Stimulated activated CD4-positive, alpha-beta T cell treated with anti-CD3 and anti-CD28 coated beads, Interleukin-12 subunit alpha, Interleukin-12 subunit beta, amount 100 ng/mL, for 24 hours (primary cell): ENCODE results near the gene TMEM97.

Experiments used
- DNase-seq, 2 experiments: peaks; one replicate each; pipeline ENCODE4 v3.0.0-alpha.2; 2020; ENCODE audit warnings: low read depth in 2 of 2

Gene TMEM97

GRCh38 chr17:28317099-28317965 is 1.7 kb upstream of the TMEM97 start:
- no peak for DNase-seq

DNA sequence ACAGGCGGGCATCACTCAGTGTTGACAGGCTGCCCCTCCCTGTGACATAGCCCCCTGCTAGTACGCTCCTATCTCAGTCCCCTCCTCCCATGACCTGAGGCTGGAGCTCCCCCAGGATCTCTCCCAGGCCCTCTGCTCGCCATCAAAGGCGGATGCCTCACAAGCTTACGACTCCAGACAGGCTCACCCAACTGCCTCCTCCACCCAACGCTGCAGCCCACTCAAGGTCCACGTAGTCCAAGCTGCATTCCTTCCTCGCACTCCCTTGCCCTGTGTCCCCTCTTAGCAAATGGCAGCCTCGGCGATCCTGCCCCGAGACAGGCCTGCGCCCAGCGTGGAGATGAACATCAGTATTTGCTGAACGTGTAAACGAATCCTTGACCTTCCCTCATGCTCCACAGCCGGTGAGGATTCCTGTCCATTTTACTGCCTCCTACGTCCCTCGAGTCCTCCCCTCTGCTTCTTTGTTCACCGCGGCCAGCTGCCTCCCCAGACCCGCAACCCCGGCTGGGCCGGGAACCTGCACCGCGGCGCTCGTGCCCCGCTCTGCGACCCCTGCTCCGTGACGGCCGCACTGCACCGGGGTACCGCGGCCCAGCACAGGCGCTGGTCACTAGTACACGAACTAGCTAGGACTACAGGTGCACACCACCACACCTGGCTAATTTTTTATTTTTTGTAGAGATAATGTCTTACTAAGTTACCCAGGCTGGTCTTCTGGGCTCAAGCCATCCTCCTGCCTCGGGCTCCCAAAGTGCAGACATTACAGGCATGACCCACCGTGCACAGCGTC is 838 bp upstream of the TMEM97 start:
- no peak for DNase-seq

DNA sequence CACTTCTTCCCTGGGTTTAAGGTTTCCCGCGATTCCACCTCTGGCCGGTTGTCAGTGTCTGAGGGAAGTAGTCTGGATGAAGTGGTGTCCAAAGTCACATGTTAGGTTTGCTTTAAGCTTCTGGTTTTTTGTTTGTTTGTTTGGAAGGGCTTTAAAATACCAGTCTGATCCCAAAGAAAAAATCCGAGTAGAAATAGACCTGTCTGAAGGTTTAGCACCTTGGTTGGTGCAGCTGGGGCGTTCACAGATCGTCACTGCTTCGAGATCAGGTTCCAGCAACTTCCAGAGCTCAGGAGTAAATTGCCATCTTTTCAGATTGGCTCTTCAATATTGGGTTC is 567 bp downstream of the TMEM97 start:
- no peak for DNase-seq

DNA sequence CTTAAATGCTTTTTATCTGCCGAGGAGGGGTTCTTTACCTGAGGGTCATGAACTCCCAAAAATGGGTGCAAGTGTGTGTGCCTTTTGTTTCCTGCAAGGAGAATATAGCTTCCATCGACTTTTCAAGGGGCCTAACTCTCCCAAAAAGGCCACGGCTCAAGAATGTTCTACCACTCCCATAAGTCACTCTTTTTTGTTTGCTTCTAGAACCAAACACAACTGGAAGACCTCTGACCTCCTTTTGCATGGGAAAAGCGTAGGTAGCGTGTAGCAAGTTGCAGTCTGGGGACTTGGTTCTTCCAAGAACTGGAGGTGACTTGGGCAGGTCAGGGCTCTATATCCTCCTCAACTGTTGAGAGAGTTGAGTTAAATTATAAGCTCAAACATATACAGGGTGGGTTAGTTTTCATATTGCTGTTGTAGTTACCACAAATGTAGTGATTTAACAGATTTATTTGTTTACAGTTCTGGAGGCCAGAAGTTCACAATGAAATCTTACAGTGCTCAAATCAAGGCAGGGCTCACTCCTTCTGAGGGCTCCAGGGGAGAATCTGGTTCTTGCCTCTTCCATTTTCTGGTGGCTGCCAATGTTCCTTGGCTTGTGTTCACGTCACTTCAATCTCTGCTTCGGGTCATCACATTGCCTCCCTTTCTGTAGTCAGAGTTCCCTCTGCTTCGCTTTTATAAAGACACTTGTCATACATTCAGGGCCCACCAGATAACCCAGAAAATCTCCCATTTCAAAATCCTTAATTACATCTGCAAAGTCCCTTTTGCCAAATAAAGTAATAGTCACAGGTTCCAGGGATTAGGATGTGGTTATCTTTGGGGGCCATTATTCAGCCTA is 1.4 kb downstream of the TMEM97 start:
- no peak for DNase-seq

DNA sequence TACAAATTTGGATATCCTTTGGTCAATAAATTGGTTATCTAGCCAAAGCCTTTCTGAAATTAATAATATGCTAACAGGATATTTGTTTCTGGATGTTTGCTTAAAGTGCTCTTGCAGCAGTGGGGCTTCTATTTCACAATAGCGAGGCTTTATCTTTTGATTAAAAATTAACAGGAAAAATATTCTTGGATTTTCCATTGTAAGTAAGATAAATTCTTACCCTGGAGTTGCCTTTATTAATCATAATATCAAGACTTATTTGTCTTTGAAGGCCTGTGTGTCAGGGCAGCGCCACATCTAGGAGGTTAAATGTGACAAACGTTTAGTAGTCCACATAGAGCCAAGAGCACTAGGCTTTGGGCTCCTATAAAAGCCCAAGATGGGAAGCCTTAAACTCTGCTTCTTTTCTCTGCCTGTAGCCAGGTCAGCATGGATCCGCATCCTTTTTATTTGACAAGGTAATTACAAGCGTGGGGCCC is 5.3 kb downstream of the TMEM97 start:
- no peak for DNase-seq

DNA sequence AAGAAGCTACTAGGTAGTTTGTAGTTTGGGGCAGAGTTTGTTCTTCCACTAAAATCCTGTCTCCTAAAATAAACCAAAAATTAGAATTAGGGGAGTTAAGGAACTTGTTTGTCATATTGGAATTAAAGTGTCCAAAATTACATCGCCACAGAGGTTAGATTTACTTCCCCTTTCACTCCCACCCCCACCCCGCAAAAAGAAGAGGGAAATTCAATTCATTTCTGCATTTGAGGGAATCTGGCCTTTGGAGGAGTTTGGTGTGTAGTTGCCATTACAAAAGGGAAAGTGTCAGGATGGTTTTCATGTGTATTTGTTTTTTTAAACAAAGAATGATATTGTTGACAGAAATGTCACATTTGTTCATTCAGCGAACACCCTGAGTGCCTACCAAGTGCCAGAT is 5.8 kb downstream of the TMEM97 start:
- no peak for DNase-seq

DNA sequence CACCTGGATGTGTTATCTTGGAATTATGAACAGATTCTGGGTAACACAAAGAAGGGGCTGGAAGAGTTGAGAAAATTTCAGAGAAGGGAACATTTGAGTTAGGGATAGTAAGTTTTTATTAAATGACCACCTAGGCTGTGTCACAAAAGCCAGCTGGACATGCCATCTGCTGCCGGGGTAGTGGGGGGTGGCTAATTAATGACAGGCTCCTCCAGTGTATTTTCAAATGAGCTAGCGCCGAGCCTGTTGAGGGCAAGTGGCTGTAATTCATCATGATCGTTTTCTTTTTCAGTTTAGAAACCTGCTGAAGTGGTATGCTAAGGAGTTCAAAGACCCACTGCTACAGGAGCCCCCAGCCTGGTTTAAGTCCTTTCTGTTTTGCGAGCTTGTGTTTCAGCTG is 6.2 kb downstream of the TMEM97 start:
- no peak for DNase-seq

DNA sequence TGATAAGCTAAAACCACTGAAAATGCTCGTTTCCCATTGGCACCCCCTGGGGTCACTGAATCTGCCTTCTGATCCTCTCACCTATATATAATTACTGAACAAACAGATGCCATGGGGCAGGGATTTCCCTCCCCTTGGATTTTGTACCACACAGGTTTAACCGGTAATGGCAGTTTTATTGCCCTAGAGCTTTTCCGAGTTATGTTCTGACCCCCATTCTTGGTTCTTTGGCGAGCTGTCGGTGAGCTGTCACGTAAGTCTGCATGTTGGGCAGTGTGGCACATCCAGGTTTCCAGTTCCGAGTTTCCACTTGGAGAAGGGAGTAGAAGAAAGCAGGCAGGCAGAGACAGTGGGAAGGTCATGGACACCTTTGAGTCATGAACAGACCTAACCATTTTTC is 7.1 kb downstream of the TMEM97 start:
- no peak for DNase-seq

GRCh38 chr17:28327031-28327607 is 8.1 kb downstream of the TMEM97 start:
- no peak for DNase-seq

DNA sequence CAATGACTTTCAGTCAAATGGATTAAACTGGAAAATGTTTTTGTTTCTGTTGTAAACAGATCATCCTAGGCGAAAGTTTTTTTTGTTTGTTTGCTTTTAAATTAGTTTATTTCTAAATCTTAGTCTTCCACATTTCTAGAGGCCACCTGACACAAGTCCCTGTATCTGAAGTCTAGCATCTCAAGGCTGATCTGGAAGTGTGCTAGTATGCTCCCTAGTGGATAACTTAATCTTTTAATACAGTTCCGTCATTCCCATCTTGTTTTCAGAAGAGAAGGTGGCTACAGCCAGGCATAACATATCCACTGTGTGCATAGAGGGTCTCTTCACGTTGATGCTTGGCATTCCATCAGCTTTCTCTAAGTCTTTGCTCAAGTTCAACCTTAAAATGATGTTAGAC is 8.7 kb downstream of the TMEM97 start:
- no peak for DNase-seq

DNA sequence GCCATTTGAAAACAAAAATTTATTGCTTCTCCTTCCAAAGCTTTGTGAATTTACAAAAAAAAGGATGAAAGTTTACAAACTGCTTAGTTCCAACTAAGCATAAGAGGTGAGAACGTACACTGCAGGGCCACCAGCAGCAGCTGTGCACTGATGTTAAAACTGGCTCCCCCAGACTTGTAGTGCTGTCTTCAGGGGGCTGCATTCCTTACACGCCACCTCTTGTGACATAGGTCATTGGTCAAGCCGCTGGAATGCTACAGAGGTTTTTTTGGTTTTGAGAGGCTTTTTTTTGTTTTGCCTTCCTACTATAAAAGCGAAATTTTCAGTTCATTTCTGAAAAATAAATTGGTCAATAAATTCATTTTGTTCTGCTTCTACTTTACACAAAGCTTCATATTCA is 9.3 kb downstream of the TMEM97 start:
- no peak for DNase-seq

GRCh38 chr17:28330671-28331070 is 11.7 kb downstream of the TMEM97 start:
- no peak for DNase-seq

GRCh38 chr17:28331891-28332420 is 13.0 kb downstream of the TMEM97 start:
- DNase-seq: no peak

DNA sequence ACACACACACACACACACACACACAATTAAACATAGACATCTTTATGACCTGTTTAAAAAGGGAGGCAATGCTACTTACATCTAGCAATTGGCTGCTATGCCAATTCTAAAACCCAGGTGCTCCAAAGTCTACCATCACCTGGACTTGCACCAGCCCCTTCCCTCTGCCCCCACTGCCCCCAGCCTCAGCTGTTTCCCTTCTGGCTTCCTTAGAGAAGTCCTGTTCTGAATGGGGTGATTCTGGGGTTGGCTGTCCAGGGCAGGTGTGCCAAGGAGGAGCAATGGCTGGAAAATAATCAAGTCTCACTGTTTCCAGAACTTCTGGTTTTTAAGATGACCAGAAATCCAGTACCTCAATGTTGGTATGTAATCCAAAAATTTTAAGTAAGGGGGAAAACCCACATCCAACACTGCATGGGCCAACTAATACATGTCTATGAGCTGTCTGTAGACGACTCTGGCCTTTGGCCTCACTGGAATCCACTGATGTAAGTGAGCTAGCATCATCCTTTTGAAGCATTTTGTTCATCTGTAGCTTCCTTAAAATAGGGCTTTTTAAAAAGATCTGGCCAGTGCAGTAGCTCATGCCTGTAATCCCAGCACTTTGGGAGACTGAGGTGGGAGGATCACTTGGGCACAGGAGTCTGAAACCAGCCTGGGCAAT is 14.2 kb downstream of the TMEM97 start:
- DNase-seq: no peak

GRCh38 chr17:28334171-28334570 is 15.2 kb downstream of the TMEM97 start:
- no peak for DNase-seq

- DNase-seq: no peak
Observed at GRCh38 chr17:28334666-28335200, 15.7 kb downstream of the TMEM97 start.

DNA sequence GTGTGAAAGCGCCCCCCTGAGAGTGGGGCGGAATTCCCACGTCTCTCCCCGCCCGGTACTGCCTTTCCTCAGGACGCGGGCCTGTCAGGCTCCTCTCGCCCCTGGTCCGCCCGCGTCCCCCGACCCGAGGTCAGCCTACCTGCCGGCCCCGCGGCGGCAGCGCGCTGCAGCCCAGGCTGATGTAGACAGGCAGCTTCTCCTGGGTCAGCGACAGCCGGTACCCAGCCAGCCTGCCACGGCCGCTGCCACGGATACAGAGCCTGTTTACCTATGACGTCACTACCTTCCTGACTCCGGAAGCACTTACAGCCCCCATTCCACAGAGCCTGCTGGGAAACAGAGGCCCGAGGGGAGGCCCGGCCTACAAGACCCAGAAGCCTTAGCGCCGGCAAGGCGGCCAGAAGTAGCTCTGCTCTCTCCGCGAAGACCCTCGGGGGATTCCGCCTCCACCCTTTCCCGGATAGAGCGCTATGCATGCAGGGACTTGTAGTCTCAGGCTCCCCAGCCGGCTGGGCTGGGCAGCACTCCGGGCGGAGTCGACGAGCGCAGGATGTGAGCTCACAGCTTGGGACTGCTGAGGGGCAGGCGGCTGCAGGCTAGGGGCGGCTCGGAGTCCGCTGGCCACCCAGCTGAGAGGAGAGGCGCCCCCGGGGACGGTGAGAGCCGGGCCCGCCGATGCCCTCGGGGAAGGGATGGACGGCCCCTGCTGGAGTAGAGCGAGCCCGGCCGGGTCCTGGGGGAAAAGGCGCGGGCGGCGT is 16.4 kb downstream of the TMEM97 start, which contains the start of the genes IFT20 and TNFAIP1:
Gene IFT20 (minus strand): TSS at position 272 of the 758 bp plus-strand sequence. CDS start 3,487 bp downstream, outside the sequence.
Gene TNFAIP1 (plus strand): TSS at position 561 of the 758 bp plus-strand sequence. CDS start 3,761 bp downstream, outside the sequence.
- peak; percentile 96 for DNase-seq

GRCh38 chr17:28335959-28336871 is 17.2 kb downstream of the TMEM97 start:
- no peak for DNase-seq
